HG03342 (cell line): ENCODE results near the gene MNT.
"Not testable (repeated sequence)": the region's sequence is repeated elsewhere in the genome, so short reads cannot be mapped to it uniquely, and the experiment has no call there.

Experiments used
- ATAC-seq: cut with Tn5 transposase; IDR thresholded peaks from one replicate; pipeline ENCODE4 v1.9.1; 2021; ENCODE audit warnings: mild to moderate bottlenecking, moderate library complexity; ENCODE audit not compliant: unreplicated experiment

Gene MNT

GRCh38 chr17:2400877-2401425, at the start of gene MNT:
TSS of gene MNT (minus strand) at chr17:2401060. CDS start at chr17:2400712, 348 bp downstream.
- ATAC-seq: peak; percentile 29

- ATAC-seq: no peak
Observed at GRCh38 chr17:2450016-2450650, 49.3 kb upstream of the MNT start.

- no peak for ATAC-seq
Observed at GRCh38 chr17:2449486-2449885, 48.6 kb upstream of the MNT start.

- not testable (repeated sequence) for ATAC-seq
Observed at GRCh38 chr17:2447479-2447878, 46.6 kb upstream of the MNT start.

GRCh38 chr17:2445638-2446037, 44.8 kb upstream of the MNT start:
- no peak for ATAC-seq

GRCh38 chr17:2444382-2444781, 43.5 kb upstream of the MNT start:
- no peak for ATAC-seq

- no peak for ATAC-seq
Observed at GRCh38 chr17:2442166-2442565, 41.3 kb upstream of the MNT start.

- no peak for ATAC-seq
Observed at GRCh38 chr17:2440930-2441329, 40.1 kb upstream of the MNT start.

GRCh38 chr17:2439997-2440396, 39.1 kb upstream of the MNT start:
- ATAC-seq: not testable (repeated sequence)

- ATAC-seq: no peak
Observed at GRCh38 chr17:2438823-2439222, 38.0 kb upstream of the MNT start.

- no peak for ATAC-seq
Observed at GRCh38 chr17:2436316-2436905, 35.6 kb upstream of the MNT start.

GRCh38 chr17:2435862-2436261, 35.0 kb upstream of the MNT start:
- ATAC-seq: no peak

- no peak for ATAC-seq
Observed at GRCh38 chr17:2435181-2435741, 34.4 kb upstream of the MNT start.

GRCh38 chr17:2433696-2434095, 32.8 kb upstream of the MNT start:
- no peak for ATAC-seq

- ATAC-seq: no peak
Observed at GRCh38 chr17:2427910-2428309, 27.1 kb upstream of the MNT start.

- ATAC-seq: no peak
Observed at GRCh38 chr17:2427215-2427614, 26.4 kb upstream of the MNT start.

GRCh38 chr17:2423271-2423670, 22.4 kb upstream of the MNT start:
- ATAC-seq: no peak

- no peak for ATAC-seq
Observed at GRCh38 chr17:2421315-2422147, 20.7 kb upstream of the MNT start.

- ATAC-seq: no peak
Observed at GRCh38 chr17:2420176-2420575, 19.3 kb upstream of the MNT start.

- ATAC-seq: no peak
Observed at GRCh38 chr17:2419486-2419885, 18.6 kb upstream of the MNT start.

- ATAC-seq: no peak
Observed at GRCh38 chr17:2418572-2418971, 17.7 kb upstream of the MNT start.
